Measurements from ENCODE around the gene PEF1.

PEF1 gene

GRCh38 chr1:31581821-31582810 lies 62.6 kb downstream of the PEF1 start:
- DNase-seq = no peak

- no peak for DNase-seq
Measured at GRCh38 chr1:31580891-31581603, 63.6 kb downstream of the PEF1 start.

GRCh38 chr1:31580513-31580870 lies 64.2 kb downstream of the PEF1 start:
- DNase-seq = no peak
